GM21390 (cell line): Measurements from ENCODE around the gene FUT1.
A peak's percentile ranks its signal among the peaks of the same experiment; 100 is the strongest.
"Not testable (repeated sequence)": the region's sequence is repeated elsewhere in the genome, so short reads cannot be mapped to it uniquely, and the experiment has no call there.

ENCODE experiments used
- ATAC-seq: cut with Tn5 transposase; IDR thresholded peaks from one replicate; pipeline ENCODE4 v1.9.1; 2021; ENCODE audit not compliant: unreplicated experiment

FUT1 gene

DNA sequence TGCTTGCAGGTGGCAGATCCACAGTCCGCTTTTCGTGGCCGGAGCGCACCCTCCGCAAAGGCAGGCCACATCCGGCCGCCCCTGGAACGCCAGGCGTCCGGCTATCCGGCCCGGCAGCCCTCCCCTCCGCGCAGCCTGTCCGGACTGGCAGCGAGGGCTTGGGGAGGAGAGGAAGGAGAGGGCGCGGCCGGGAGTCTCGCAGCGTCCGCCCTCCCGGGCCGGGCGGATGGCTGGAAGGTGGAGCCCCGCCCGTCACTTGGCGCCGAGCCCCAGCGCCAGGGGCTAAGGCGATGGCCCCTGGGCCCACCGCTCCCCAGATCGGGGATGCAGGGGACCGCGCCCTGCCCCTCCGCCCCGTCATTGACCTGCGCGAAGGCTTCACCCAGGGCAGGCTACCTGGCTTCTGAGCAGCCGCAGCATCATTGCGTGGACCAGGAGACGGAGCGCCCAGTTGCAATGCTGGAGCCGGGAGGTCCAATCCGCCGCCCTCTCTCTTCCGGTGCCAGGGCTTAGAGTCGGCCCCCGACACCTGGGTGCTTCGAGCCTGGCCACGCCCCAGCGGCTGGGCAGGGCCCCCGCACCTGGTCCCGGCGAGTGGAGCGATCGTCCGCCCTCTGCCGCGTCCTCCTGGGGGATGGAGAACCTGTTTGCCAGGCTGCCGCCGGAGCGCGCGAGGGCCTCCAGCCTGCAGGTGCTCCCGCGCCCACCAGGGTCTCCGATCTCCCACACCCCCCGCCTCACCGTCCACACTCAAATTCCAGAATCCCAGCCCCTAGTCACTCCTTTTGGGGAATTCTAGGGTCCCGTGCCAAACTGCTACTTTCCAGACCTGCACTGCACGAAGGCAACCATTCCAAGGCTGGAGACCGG is at the start of gene FUT1:
FUT1 (minus strand) TSS at position 146 of the 870 bp plus-strand sequence. CDS start 1,360 bp downstream, outside the sequence.
- no peak for ATAC-seq

GRCh38 chr19:48799358-48800300 is 47.2 kb upstream of the FUT1 start:
- ATAC-seq = no peak

DNA sequence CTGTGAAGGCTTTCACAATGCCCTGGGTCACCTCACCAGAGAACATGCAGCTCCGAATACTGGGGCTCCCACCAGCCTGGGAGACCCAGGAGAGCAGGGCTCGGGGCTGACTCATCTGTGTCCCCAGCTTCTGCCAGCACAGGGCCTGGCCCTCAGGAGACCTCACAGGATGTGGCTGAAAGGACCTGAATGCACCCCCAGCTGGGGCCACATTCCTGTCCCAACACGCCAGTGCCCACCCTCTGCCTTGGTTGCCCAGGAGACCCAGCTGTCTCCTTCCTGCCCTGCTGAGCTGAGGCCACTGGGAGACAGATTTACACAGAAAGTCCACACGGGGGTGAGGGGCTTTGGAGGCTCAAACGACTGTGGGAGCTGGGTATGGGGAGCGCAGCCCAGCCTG is 46.5 kb upstream of the FUT1 start:
- ATAC-seq = no peak

DNA sequence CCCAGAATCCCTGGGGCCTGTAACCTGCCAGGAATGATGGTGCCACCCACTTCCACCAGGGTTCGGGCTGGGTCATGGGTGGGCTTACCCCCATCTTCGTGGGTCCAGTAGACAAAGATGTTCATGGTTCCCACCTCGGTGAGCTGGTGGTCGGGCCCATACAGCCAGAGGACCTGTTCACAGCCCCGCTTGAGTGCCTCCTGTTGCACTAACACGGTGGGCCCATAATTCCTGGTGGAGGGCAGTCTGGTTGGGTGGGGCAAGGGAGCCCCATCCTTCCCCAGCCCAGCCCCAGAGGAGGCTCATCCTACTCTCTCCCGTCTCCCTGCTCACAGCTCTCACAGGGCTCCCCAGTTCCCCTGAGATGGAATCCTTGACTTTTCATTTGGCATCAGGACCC is 44.7 kb upstream of the FUT1 start:
- no peak for ATAC-seq

- ATAC-seq = no peak
These were observed 44.0 kb upstream of the FUT1 start for GRCh38 chr19:48796298-48797083.

DNA sequence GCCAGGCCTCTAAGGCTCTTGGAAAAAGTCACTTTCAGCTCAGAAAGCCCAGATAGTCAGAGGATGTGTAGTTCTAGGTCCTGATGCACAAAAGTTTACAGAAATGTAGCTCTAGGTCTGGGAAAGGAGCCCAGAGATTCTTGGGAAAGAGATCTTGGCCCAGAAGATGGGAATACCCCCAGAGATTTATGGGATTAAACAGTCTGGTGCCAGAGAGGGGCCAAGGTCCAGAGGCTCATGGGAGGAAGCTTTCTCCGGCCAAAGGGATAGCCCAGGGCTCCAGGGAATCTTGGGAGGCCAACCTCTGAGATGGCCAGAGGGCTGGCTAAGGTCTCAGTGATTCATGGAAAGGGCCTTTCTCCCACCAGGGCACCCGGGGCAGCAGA is 43.2 kb upstream of the FUT1 start:
- no peak for ATAC-seq

DNA sequence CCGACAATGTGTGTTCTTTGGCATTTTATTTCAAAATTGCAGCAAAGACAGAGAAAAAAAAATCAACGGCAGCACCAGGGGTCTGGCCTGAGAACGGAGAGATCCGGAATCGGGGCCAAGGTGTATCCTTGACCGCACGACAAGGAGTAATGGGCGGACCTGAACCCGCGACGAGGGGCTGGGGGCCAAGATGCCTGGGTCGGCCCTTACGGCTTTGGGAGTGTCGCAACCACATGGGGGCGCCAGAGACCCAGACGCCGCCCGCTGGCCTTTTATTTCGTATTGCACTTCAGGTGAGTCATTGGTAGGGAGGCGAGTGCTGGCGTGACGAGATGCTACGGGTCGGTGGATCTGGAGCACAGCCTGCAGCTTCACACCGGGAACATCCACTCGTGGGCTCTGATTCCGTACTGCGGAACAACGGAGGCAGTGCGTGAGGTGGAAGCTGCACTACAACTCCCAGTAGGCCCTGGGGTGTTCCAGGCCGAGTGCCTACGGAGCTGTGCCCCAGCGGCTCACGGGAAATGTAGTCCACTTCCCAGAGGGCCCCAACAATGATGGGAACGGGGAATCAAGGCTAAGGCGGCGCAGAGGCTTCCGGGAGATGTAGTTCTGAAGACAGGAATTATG is 42.7 kb upstream of the FUT1 start:
- ATAC-seq = peak; percentile 76

DNA sequence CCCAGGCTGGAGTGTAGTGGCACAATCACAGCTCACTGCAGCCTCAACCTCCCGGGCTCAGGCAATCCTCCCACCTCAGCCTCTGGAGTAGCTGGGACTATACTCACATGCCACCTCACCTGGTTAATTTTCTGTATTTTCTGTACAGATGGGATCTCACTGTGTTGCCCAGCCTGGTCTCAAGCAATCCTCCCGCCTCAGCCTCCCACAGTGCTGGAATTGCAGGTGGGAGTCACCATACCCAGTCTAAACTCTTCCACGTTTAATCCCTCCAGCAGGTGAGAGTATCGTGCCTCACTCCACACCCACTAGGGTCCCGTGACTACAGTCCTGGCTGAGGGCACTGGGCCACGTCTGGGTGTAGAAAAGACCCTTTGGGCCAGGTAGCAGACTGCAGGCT is 41.9 kb upstream of the FUT1 start:
- no peak for ATAC-seq

DNA sequence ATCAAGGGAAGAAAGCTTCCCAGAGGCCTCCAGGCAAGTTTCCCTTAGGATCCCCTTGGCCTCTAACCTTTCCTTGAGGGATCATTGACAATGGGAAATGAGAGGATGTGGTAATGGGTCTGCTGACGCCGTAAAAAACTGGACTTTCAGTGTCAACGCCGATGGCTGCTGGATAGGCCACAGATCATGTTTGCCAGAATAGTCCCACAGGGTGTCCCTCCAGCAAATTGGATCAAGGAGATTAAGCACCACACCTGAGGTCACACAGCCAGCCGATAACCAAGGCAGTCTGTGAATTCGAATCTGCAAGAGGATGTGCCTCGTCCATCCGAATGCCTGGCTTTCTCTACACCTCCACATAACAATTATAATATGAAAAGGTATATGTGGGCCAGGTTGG is 40.8 kb upstream of the FUT1 start:
- ATAC-seq = no peak

- not testable (repeated sequence) for ATAC-seq
These were observed 34.9 kb upstream of the FUT1 start for GRCh38 chr19:48787331-48787730.

DNA sequence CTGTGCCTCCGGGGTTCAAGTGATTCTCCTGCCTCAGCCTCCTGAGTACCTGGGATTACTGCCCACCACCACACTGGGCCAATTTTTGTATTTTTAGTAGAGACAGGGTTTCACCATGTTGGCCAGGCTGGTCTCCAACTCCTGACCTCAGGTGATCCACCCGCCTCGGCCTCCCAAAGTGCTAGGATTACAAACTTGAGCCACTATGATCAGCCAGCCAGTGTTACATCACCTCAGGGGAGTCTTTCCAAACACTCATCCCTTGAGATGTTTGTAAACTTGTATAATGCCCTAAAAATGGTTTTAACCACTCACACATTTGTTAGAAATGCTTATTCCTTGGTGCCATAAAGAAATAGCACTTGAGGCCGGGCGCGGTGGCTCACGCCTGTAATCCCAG is 34.0 kb upstream of the FUT1 start:
- ATAC-seq = not testable (repeated sequence)

DNA sequence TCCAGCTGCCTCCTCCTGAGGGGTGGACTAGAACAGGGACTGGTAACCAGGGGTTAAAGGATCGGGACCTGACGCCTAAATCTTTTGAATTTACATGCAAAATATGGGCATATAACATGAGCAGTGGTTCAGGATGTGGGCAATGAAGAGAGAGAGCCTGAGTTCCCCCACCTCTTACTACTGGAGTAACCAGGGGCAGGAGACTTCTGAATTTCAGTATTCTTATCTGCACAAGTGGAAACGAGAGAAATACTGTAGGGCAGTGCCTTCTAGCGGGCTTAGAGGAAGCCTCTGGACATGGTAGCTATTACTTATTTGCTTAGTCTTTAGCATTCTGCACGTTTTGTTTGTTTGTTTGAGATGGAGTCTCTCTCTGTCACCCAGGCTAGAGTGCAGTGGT is 32.1 kb upstream of the FUT1 start:
- ATAC-seq = no peak

DNA sequence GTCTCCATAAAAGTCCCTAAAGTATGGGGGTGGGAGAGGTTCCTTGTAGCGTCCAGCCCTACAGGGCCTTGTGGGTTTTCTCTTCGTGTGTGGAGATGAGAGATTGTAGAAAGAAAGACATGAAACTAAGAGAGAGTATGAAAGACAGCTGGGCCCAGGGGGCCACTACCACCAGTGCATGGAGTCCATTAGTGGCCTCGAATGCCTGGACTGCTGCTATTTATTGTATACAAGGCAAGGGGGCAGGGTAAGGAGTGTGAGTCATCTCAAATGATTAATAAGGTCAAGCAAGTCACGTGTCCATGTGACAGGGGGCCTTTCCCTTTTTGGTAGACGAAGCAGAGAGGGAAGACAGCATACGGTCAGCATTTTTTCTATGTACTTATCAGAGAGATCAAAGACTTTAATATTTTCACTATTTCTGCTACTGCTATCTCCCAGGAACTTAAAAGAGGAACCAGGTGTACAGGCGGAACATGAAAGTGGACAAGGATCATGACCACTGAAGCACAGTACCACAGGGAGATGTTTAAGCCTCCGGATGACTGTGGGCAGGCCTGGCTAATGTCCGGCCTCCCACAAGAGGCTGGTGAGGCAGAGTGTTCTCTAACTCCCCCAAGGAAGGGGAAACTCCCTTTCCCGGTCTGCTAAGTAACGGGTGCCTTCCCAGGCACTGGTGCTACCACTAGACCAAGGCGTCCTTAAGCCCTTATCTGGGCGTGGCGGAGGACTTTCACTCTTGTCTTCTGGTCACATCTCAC is 28.4 kb upstream of the FUT1 start:
- ATAC-seq = no peak

- no peak for ATAC-seq
These were observed 27.2 kb upstream of the FUT1 start for GRCh38 chr19:48779636-48780035.

DNA sequence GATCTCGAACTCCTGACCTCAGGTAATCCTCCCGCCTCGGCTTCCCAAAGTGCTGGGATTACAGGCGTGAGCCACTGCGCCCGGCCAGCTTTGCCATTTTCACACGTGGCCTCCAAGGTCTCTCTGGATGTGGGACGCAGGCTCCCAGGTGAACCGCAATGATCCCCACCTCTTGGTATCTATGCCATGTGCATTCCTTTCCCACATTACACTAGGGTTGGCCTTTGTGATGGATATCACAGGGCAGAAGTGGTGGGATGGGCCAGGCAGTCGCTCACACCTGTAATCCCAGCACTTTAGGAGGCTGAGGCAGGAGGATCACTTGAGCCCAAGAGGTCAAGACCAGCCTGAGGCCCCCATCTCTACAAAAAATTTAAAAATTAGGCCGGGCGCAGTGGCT is 25.3 kb upstream of the FUT1 start:
- ATAC-seq = no peak

- ATAC-seq = no peak
These were observed 24.7 kb upstream of the FUT1 start for GRCh38 chr19:48777139-48777538.

GRCh38 chr19:48772503-48772953 is 20.1 kb upstream of the FUT1 start:
- ATAC-seq = no peak

DNA sequence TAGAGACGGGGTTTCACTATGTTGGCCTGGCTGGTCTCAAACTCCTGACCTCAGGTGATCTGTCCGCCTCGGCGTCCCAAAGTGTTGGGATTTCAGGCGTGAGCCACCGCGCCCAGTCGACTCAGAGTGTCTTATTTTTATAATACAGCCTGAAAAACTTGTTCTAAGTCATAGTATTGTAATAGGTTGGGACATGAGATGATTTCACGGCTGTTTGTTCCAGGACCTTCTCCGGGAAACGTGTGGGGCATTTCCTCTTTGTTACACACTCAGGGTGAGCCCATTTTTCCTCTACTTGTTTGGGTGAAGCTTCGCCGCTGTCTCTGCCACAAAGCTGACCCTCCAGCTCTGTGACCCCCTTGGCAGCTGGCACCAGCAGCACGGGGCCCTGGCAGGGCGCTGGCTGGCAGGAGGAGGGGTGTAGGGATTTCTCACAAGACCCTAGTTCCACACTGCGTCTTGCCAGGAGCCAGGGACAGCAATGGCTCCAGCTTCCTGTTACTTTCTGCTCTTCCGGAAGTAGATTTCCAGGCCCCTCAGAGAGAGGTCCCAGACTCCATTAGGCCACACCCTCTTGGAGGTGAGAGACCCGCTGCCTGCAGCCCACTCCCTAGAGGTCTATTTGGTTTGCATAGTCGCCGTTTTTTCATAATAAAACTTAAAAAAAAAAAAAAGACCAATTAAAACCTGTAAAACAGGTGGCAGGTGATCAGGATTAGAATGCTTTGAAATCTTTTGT is 18.5 kb upstream of the FUT1 start:
- ATAC-seq = no peak

DNA sequence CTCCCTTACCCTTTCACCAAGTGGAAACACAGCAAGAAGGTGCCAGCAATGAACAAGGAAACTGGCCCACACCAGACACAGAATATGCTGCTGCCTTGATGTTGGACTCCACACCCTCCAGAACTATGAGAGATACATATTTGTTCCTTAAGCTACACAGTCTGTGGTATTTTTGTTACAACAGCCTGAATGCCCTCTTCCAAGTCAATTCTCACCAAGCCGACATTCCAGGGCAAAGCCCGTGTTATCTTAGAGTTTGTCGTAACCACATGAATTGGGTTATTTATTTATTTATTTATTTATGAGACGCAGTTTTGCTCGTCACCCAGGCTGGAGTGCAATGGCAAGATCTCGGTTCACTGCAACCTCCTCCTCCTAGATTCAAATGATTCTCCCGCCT is 17.8 kb upstream of the FUT1 start:
- ATAC-seq = no peak
